SK-N-SH treated with all-trans-retinoic acid at 6 μM for 48 hours (cell line): ENCODE data around the gene PRC1.

ENCODE experiments used
- ATAC-seq: fragments of 200-7000 bp; cut with Tn5 transposase; 3 replicates; pipeline ENCODE4 v1.9.1; 2020; ENCODE audit warnings: mild to moderate bottlenecking, moderate library complexity
- ARNTL ChIP-seq: fragments of 450-650 bp; formaldehyde crosslinking; IDR thresholded peaks from 2 replicates; pipeline ENCODE4 v1.5.0; 2020; ENCODE audit warnings: low read depth, mild to moderate bottlenecking, moderate library complexity, borderline replicate concordance
- CREB5 ChIP-seq: fragments of 250-450 bp; sonication (Bioruptor Pico); IDR thresholded peaks from 2 replicates; pipeline ENCODE4 v1.5.1; 2020; ENCODE audit warnings: low read depth, mild to moderate bottlenecking, moderate library complexity
- CSRNP3 ChIP-seq: fragments of 250-450 bp; sonication (Bioruptor Pico); IDR thresholded peaks from 2 replicates; pipeline ENCODE4 v1.5.1; 2021; ENCODE audit warnings: mild to moderate bottlenecking, moderate library complexity
- GLIS3 ChIP-seq: fragments of 250-450 bp; sonication (Bioruptor Pico); IDR thresholded peaks from 2 replicates; pipeline ENCODE4 v1.5.0; 2020; ENCODE audit warnings: mild to moderate bottlenecking, moderate library complexity
- PATZ1 ChIP-seq: fragments of 250-450 bp; sonication (Bioruptor Pico); IDR thresholded peaks from 2 replicates; pipeline ENCODE4 v1.8.0; 2020; ENCODE audit warnings: mild to moderate bottlenecking, moderate library complexity, borderline replicate concordance
- POU6F1 ChIP-seq: fragments of 250-450 bp; sonication (Bioruptor Pico); IDR thresholded peaks from 2 replicates; pipeline ENCODE4 v1.8.0; 2021; ENCODE audit warnings: low read depth, mild to moderate bottlenecking, moderate library complexity, borderline replicate concordance
- RARB ChIP-seq: fragments of 250-450 bp; sonication (Bioruptor Pico); IDR thresholded peaks from 2 replicates; pipeline ENCODE4 v1.8.0; 2021; ENCODE audit warnings: mild to moderate bottlenecking, moderate library complexity
- TOX ChIP-seq: fragments of 250-450 bp; sonication (Bioruptor Pico); IDR thresholded peaks from 2 replicates; pipeline ENCODE4 v1.8.0; 2021; ENCODE audit warnings: mild to moderate bottlenecking, moderate library complexity, borderline replicate concordance
- TSHZ2 ChIP-seq: fragments of 250-450 bp; sonication (Bioruptor Pico); IDR thresholded peaks from 2 replicates; pipeline ENCODE4 v1.5.0; 2020; ENCODE audit warnings: mild to moderate bottlenecking, moderate library complexity
- ZC3H10 ChIP-seq: fragments of 250-450 bp; sonication (Bioruptor Pico); IDR thresholded peaks from 2 replicates; pipeline ENCODE4 v1.5.1; 2021; ENCODE audit warnings: mild to moderate bottlenecking, moderate library complexity
- ZFP3 ChIP-seq: fragments of 250-450 bp; sonication (Bioruptor Pico); IDR thresholded peaks from 2 replicates; pipeline ENCODE4 v1.5.0; 2020; ENCODE audit warnings: mild to moderate bottlenecking, moderate library complexity
- ZNF565 ChIP-seq: fragments of 450-650 bp; formaldehyde crosslinking; conservative IDR thresholded peaks from 2 replicates; pipeline ENCODE4 v1.5.0; 2020; ENCODE audit warnings: low read depth, mild to moderate bottlenecking, moderate library complexity
- ZNF70 ChIP-seq: fragments of 450-650 bp; formaldehyde crosslinking; IDR thresholded peaks from 2 replicates; pipeline ENCODE4 v1.5.0; 2020; ENCODE audit warnings: mild to moderate bottlenecking, moderate library complexity
- ZNF8 ChIP-seq: fragments of 450-650 bp; formaldehyde crosslinking; IDR thresholded peaks from 2 replicates; pipeline ENCODE4 v1.5.0; 2020; ENCODE audit warnings: mild to moderate bottlenecking, moderate library complexity

Gene PRC1

GRCh38 chr15:90954712-90955623, 39.4 kb downstream of the PRC1 start, which contains the start of gene RCCD1 (continued):
- TF ChIP-seq TSHZ2 (CRISPR knock-in tag) (no peak), CREB5 (no peak), CSRNP3 (CRISPR knock-in tag) (no peak), GLIS3 (CRISPR knock-in tag) (0 out of 2 replicates have a peak, but pooled peaks have one; percentile 70)

GRCh38 chr15:90953947-90954711, 40.2 kb downstream of the PRC1 start:
- TF ChIP-seq POU6F1 (CRISPR knock-in tag) = no peak
- TF ChIP-seq ZNF8 (CRISPR knock-in tag) = no peak
- no peak for TF ChIP-seq RARB (CRISPR knock-in tag)
- TF ChIP-seq CREB5 = no peak
- TF ChIP-seq CSRNP3 (CRISPR knock-in tag) = no peak
- TF ChIP-seq ZFP3 (CRISPR knock-in tag) = no peak
- no peak for TF ChIP-seq ZC3H10
- no peak for TF ChIP-seq ZNF70 (CRISPR knock-in tag)
- TF ChIP-seq ARNTL (CRISPR knock-in tag) = no peak
- TF ChIP-seq TSHZ2 (CRISPR knock-in tag) = no peak
- TF ChIP-seq PATZ1 = no peak
- no peak for TF ChIP-seq ZNF565 (CRISPR knock-in tag)
- TF ChIP-seq TOX (CRISPR knock-in tag) = no peak

More at GRCh38 chr15:90953947-90954711, 40.2 kb downstream of the PRC1 start:
- ATAC-seq = no peak
